EL (cell line): ENCODE results near the gene MIA2.

Experiments
- DNase-seq: peaks from one replicate; pipeline ENCODE4 v3.0.0-alpha.2; 2016

MIA2 gene

DNA sequence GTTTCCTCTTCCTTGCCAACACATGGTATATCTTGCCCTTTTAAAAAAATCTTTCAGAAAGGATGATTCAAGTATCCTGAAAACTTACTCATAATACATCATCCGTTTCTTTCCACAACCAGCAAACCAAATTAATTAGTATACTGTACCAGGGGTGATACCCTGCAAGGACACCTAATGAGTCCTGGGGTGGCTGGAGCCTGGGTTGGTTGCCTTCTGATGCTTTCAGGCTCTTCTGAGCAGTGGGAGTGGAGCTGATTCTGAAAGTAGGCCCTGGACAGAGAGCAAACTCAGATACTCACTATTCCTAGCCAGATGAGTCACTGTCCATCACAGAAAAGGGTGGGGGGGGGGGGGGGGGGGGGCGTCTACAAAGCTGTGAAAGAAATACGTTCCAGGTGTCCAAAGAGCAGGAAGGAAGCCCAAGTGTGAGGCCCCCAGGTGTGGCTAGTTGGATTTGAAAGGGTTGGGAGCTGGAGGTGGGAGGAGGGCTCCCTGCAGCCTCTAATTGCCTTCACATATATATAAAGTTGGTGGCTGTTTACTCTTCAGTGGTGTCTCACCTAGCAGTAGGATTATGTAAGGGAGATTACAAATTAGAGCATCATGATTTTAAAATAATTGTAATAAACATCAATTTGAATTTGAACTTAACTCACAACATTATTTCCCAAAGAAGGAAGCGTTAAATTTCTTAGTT, 162.0 kb downstream of the MIA2 start:
- DNase-seq = peak; percentile 20

DNA sequence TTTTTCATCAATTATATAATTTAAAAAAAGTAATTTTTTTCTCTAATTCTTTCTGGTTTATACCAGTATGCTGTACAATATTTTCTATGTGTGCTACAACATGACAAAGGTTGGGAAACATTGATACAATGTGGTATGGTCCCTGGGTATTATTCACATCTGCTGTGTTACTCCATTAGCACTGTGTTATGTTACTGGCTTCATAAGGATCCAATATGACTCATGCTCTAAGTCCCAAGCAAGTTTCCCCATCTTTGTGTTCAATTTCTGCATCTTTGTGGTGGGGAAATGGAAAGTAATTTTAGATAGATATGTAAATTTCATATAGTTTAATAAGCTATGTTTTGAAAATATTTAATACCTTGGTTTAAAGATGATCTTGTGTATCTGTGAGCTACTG, 162.7 kb downstream of the MIA2 start:
- peak; percentile 10 for DNase-seq

DNA sequence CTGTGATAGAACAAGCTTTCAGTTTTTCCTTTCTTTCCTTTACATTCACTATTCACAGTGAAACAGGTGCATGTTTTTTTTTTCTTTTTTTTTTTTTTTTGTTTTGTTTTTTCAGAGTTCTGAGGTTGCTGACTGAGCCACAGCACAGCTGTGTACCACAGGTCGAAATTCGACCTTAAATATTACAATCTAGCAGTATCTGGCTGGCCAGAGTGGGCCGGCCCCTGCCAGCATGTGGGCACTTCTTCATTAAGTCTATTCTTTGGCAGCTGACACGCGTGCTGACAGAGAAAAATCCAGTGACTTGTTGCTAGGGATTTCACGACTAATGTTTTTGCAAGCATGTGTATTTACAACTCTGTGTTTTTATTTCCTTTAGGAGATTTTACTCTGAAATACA, 164.7 kb downstream of the MIA2 start:
- DNase-seq = no peak

DNA sequence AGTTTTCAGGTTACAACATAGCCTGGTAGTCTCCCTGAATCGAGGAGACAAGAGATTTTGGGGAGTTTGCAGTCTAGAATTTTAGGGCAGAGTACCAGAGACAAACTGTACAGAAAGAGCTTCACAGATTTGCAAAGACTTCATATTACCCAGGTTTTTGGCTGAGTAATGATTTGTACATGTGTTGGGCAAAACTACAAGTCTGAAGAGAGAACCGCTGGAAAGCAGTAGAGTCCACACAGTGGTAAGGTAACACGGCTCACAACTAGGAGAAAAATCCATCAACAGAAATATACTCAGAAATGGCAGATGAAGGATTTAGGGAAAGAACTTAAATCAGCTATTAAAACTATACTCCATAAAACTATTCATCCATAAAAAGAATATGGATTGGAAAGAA, 172.8 kb downstream of the MIA2 start:
- no peak for DNase-seq

DNA sequence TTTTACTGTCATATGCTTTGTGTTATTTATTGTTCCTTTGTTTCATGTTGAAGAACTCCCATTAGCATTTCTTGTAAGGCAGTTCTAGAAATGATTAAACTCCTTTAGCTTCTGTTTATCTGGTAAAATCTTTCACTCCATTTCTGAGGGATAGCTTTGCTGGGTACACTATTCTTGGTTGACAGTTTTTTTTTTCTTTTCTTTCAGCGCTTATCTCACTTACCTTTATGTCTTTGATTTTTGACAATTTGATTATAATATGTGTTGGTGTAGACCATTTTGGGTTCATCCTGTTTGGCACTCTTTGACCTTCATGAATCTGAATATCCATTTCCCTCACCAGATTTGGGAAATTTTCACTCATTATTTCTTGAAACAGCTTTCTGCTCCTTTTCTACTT, 182.4 kb downstream of the MIA2 start:
- no peak for DNase-seq

DNA sequence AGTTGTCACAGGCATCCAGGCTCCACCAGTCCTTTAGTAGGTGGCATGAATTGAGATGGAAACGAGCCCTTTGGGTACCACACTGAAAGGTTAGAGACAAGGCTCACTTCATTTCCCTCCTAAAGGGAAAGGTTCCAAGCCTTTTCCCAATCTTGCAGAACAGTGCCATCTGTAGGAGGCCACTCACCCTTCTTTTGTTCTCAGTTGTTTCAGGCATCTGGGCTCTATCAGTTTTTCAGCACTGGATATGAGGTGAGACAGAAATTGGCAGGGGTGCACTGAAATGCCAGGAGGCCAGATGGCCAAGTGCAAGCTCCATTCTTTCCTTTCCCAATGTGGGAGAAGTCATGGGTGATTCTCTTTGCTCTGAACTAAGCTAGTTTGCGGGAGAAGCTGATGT, 183.3 kb downstream of the MIA2 start:
- no peak for DNase-seq

DNA sequence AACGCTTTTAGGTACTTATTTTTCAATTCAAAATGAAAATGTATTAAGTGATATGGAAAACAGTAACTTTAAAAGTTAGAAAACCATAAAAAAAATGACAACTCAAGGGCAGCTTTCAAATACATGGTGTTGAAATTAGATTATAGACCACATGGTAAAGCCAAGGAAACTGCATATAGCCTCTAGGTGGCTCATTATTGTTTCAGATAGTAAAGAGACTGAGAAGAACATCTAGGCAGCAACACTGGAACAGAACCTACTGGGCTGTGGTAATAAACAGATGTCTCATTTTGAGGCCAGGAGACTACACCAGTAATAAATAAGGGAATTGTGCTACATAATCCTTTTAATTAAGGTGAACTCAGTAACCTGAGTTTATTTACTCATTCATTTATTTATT, 185.6 kb downstream of the MIA2 start:
- DNase-seq = no peak

DNA sequence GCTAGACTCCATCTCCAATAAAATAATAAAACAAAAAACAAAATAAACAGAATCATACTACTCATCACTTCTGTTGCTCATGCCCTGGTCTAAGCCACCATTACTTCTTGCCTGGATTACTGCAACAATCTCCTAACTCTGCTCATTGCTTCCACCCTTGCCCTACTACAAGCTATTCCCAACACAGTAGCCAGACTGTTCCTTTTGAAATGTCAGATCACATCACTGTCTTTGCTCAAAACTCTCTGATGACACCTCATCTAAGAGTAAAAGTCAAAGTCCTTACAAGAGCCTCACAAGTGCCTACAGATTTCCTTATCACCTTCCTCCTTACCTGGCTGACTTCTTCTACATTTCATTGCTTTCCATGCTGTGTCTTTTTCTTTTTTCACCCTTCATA, 188.5 kb downstream of the MIA2 start:
- no peak for DNase-seq

DNA sequence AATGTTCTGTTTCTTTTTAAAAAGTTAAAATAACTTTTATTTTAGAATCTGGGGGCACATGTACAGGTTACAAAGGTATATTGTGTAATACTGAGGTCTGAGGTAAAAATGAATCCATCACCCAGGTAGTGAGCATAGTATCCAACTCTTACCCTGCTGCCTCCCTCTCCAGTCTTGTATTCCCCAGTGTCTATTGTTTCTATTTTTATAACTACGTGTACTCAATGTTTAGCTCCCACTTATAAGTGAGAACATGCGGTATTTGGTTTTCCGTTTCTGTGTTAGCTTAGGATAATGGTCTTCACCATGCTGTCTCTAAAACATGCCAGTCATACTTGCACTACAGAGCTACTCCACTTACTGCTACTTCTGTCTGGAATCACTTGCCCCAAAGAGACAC, 190.1 kb downstream of the MIA2 start:
- no peak for DNase-seq

DNA sequence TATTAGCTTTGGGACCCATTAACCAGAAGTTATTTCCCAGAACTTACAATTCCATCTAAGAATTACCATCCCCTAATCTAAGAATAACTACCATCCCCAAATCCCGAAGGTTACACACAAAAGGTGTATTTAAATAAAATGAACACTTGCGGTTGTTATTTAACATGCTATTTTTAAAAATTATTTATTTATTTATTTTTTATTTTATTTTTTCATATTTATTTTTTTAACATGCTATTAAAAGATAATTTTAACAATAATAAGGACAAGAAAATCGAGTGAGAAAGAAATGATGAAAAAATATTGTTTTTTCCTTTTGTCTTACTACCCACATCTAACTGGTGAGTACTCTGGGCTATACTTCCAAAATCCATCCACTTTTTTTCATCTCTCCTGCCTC, 192.2 kb downstream of the MIA2 start:
- no peak for DNase-seq

DNA sequence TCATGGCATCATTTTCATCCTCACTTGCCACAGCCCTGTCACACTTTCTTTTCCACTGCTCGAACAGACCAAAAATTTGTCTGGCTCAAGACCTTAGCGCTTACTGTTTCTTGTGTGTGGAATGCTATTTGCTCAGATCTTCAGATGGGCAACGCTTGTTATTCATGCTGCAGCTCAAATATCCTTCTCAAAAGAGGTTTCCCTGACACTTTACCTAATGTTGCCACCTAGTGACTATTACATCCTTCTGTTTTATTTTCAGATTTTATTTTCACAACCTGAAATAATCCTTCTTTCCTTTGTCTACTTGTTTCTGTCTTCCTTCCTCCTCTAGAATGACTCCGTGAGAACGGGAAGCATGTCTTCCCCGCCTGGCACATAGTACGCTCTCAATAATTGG, 192.9 kb downstream of the MIA2 start:
- peak; percentile 54 for DNase-seq

DNA sequence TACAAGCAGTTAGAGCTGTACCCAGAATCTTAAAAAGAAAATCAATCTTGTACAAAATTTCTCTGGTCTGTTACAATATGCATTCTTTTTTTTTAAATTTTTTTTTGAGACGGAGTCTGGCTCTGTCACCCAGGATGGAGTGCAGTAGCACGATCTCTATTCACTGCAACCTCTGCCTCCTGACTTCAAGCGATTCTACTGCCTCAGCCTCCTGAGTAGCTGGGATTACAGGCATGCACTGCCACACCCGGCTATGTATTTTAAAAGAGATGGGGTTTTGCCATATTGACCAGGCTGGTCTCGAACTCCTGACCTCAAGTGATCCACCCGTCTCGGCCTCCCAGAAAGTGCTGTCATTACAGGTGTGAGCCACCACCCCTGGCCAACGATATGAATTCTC, 194.4 kb downstream of the MIA2 start:
- DNase-seq = no peak

DNA sequence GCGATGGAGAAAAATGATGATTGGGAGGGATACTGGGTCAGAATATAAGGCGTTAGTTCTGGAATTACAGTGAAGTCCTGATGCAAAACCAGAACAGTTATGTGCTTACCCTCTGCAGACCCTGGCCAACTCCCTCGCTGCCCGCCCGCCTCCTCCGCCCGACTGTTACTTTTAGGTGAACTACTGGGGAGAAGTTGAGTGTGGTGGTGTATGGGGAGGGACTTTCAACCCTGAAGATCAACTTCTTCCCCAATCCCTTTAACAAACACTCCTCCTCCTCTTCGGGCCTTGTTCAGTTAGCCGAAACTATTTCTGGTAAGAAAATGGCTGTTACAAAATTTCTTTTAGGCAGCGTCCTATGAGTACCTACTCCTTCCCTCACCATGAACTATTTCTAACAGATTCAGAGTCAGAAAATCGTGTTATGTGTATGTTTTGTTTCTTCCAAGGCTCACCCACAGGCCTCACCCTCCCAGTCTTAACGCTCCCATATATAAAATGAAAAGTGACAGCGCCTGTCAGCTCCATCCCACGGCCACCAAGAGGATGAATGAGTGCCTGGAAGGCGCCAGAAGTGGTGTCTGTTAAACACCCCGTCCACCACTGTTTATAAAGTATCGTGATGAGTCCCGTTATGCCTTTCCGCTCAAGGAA, 197.2 kb downstream of the MIA2 start:
- DNase-seq = peak; percentile 11

DNA sequence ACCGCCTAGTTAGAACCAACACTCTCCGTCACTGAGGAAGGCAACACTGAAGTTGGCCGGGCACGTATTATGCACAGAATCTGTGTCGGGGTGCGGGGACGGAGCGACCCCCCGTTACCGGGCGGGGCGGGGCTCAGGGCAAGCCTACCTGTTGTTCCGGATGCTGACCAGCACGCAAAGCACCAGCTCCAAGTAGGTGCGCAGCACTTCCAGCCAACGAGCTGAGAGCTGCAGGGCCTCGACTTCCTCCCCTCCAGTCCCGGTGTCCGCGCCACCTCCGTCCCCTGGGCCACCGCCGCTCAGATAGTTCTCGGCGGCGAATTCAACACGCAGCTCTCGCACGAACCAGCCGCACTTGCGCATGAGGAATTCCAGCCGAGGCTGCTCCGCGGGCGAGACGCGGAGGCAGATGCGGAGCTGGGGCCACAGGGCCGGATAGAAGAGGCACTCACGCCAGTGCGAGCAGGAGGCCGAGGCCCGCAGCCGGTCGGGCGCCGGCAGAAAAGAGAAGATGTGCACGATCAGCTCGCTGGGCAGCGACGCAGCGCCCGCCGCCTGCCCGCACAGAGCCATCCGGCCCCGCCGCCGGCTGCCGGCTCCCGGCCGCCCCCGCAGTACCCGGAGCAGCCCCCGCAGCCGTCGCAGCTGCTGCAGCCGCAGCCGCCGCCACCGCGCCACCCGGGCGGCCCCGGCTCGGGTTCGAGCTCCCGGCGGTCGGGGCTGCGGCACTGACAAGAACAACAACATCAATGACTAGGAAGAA, 197.9 kb downstream of the MIA2 start:
- DNase-seq = peak; percentile 47

DNA sequence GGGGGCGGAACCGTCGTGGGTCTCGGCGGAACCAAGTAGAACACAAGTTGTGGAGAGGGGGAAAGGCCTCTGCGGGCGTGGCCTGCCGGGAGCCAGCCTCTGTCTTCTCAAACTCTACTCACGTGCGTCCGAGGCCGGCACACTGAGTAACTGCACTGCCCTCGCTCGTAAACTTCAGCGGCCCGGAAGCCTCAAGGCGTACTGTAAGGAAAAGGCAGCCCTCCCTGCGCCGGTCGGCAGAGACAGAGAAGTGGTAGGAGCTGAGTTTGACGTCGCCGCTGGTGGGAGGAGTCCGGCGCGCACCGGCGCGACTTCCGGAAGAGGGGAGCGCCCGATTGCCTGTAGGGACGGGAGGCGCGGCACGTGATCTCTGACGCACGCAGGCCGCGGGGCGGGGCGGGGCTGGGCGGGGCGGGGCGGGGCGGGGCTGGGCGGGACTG, 198.5 kb downstream of the MIA2 start, which contains the start of gene FBXO33:
Gene FBXO33 (minus strand): TSS at position 255 of the 440 bp plus-strand sequence. CDS start 271 bp downstream, outside the sequence.
- peak; percentile 95 for DNase-seq

DNA sequence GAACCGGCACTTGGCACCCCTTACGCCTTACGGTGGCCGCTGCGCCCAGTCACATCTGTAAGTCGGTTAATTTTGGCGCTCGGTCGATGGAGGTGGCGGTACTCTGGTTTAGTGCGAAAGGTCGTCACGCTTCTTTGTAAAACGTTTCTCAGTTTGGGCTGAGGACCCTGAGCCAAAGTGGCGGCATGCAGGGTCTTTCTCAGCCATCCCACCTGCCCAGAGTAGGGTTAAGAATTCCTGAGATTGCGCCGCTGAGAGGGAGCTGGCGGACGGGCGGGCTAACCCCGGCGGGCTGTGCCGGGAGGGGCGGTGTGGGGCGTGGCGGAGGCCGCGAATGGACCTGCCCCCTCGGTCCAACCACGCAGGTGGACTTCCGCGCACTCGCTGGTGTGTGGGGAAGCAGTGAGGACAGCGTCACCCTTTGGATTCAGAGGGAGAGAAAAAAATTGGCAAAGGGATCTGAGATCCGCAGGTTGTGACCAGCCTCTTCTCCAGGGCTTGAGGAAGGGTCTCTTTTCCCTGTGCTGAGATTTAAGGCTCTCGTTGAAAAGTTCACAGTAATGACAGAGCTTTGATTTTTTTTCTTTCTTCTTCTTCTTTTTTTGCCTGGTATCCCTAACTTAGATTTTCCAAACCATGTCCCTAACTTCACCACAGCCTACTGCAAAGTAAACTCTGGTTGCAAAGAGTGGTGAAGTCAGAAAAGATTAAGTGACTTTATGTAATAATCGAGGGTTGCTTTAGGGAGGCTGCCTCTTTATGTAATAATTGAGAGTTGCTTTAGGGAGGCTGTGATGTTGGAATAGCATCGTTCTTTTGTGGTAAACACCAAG, 199.1 kb downstream of the MIA2 start:
- DNase-seq = peak; percentile 82

DNA sequence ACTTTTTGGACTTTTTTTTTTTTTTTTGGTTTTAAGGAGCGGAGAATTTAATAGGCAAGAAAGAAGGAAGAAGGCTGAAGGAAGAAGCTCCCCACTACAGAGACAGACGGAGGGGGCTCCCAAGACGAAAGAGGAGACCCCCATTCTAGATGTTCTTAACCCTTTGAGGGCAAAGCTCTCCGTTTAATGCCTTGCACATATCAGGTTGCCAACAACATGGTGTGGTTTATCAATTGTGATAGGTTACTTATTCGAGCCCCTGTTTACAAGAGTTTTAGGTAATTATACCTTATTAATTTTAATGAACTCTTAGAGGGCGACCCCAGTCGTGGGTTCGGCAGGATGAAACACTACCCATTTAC, 199.7 kb downstream of the MIA2 start:
- DNase-seq = no peak

DNA sequence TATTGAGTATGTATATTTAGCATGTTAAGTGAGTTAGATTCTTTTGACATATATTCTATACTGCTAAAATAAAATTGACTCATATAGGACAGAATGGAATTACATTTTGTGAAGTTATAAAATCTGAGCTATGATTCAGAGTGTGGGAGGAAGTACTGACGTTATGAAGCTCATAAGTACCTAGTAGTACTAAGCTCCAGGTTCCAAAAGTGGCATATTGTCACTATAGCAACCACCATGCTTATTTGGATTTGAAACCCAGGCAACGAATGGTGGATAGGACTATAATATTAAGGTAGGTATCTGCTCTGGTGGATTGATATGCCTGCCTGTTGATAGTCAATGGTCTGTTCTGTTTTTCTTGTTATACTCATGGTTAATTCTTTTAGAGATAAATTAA, 200.7 kb downstream of the MIA2 start:
- no peak for DNase-seq

DNA sequence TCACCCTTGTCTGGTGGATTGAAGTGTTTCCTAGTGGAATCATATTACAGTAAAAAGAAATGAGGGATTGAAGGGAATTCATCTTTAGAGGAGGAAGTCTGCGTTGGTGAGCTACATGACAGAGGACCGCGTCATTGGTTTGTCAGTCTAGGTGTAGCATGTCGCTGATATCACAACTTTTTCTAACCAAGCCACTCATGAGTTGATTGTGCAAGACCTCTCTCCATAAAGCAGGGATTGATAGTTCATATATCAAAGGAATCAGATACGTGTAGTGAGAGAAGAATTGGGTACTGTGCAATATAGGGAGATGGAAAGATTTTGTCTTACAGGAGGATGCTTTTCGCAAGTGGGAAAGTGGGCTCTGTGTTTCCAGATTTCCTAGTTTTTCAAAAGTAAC, 201.5 kb downstream of the MIA2 start:
- DNase-seq = no peak
